Germinal center (tissue), 1 donor: ENCODE results near the gene PTOV1.
A peak's percentile ranks its signal among the peaks of the same experiment; 100 is the strongest.
"Not testable (repeated sequence)": the region's sequence is repeated elsewhere in the genome, so short reads cannot be mapped to it uniquely, and the experiment has no call there.

Experiments
- DNase-seq: peaks from one replicate; pipeline ENCODE4 v3.0.0; 2012; ENCODE audit warnings: mixed read lengths, low spot score

PTOV1 gene

GRCh38 chr19:49817964-49818648 lies 32.9 kb upstream of the PTOV1 start, which contains the start of gene MED25:
MED25 (plus strand) TSS chr19:49818289; CDS start chr19:49818342, 53 bp downstream.
- DNase-seq = peak; percentile 89

- no peak for DNase-seq
Measured at GRCh38 chr19:49818649-49819370, 32.1 kb upstream of the PTOV1 start.

- DNase-seq = not testable (repeated sequence)
Measured at GRCh38 chr19:49819452-49820115, 31.4 kb upstream of the PTOV1 start.

- no peak for DNase-seq
Measured at GRCh38 chr19:49820125-49820524, 30.8 kb upstream of the PTOV1 start.

- peak; percentile 57 for DNase-seq
Measured at GRCh38 chr19:49823472-49823871, 27.5 kb upstream of the PTOV1 start.

GRCh38 chr19:49824662-49825061 lies 26.3 kb upstream of the PTOV1 start:
- DNase-seq = no peak

GRCh38 chr19:49827034-49827433 lies 23.9 kb upstream of the PTOV1 start:
- no peak for DNase-seq

- no peak for DNase-seq
Measured at GRCh38 chr19:49829200-49829599, 21.8 kb upstream of the PTOV1 start.

- no peak for DNase-seq
Measured at GRCh38 chr19:49829721-49830120, 21.2 kb upstream of the PTOV1 start.

GRCh38 chr19:49830766-49831165 lies 20.2 kb upstream of the PTOV1 start:
- DNase-seq = no peak

- DNase-seq = no peak
Measured at GRCh38 chr19:49831592-49831991, 19.4 kb upstream of the PTOV1 start.

GRCh38 chr19:49832556-49832955 lies 18.4 kb upstream of the PTOV1 start:
- no peak for DNase-seq

- no peak for DNase-seq
Measured at GRCh38 chr19:49833599-49833998, 17.4 kb upstream of the PTOV1 start.

GRCh38 chr19:49835562-49835961 lies 15.4 kb upstream of the PTOV1 start:
- DNase-seq = no peak

- no peak for DNase-seq
Measured at GRCh38 chr19:49836176-49837008, 14.6 kb upstream of the PTOV1 start.

GRCh38 chr19:49837009-49837310 lies 14.0 kb upstream of the PTOV1 start:
- no peak for DNase-seq

- no peak for DNase-seq
Measured at GRCh38 chr19:49837425-49837824, 13.5 kb upstream of the PTOV1 start.

GRCh38 chr19:49838885-49839588 lies 11.9 kb upstream of the PTOV1 start:
- no peak for DNase-seq

- DNase-seq = no peak
Measured at GRCh38 chr19:49839713-49840112, 11.2 kb upstream of the PTOV1 start.

GRCh38 chr19:49840321-49840720 lies 10.6 kb upstream of the PTOV1 start:
- DNase-seq = no peak

- DNase-seq = no peak
Measured at GRCh38 chr19:49840736-49841249, 10.2 kb upstream of the PTOV1 start.
